HepG2 (cell line): ENCODE results near the gene SERPINE2. TPM values are rescaled to one million over a fixed set of nuclear protein-coding genes. Genes with fewer than 3 reads are reported as not detected.
A peak's percentile ranks its signal among the peaks of the same experiment; 100 is the strongest.

Experiments used
- AKAP8 ChIP-seq: sonication (generic); formaldehyde crosslinking; IDR thresholded peaks from 2 replicates; pipeline ENCODE4 v1.5.1; 2020; ENCODE audit warnings: mild to moderate bottlenecking, missing genetic modification reagents
- ELF1 ChIP-seq: sonication (generic); formaldehyde crosslinking; IDR thresholded peaks from 2 replicates; pipeline ENCODE4 v1.4.0; 2020; ENCODE audit warnings: missing genetic modification reagents
- GATAD2A ChIP-seq: IDR thresholded peaks from 2 replicates; pipeline ENCODE4 v1.6.1; 2016
- HNF4A ChIP-seq: sonication (generic); formaldehyde crosslinking; IDR thresholded peaks from 2 replicates; pipeline ENCODE4 v1.4.0; 2020; ENCODE audit warnings: missing genetic modification reagents
- LCORL ChIP-seq, 2 experiments: fragments of 450-650 bp in 1 of 2; sonication (generic) in 1 of 2; formaldehyde crosslinking in 1 of 2; IDR thresholded peaks; 2 replicates each; pipeline versions ENCODE4 v1.5.0 to v1.6.1; 2017 to 2020; ENCODE audit warnings: antibody characterized with exemption in 1 of 2, missing genetic modification reagents in 1 of 2
- MIXL1 ChIP-seq: IDR thresholded peaks from 2 replicates; pipeline ENCODE4 v1.6.1; 2016
- NFE2 ChIP-seq: sonication (generic); formaldehyde crosslinking; IDR thresholded peaks from 2 replicates; pipeline ENCODE4 v1.4.0; 2020; ENCODE audit warnings: missing genetic modification reagents
- PAF1 ChIP-seq: IDR thresholded peaks from 2 replicates; pipeline ENCODE4 v1.6.1; 2016; ENCODE audit warnings: missing genetic modification reagents, missing compliant biosample characterization
- REPIN1 ChIP-seq: sonication (generic); formaldehyde crosslinking; IDR thresholded peaks from 2 replicates; pipeline ENCODE4 v1.8.0; 2022; ENCODE audit warnings: missing genetic modification reagents, low read depth, mild to moderate bottlenecking, borderline replicate concordance
- SOX5 ChIP-seq: IDR thresholded peaks from 2 replicates; pipeline ENCODE4 v1.6.1; 2016; ENCODE audit warnings: borderline replicate concordance
- TBP ChIP-seq: sonication (generic); formaldehyde crosslinking; IDR thresholded peaks from 2 replicates; pipeline ENCODE4 v1.5.0; 2020; ENCODE audit warnings: missing genetic modification reagents
- ZBTB1 ChIP-seq: sonication (generic); formaldehyde crosslinking; IDR thresholded peaks from 2 replicates; pipeline ENCODE4 v1.4.0; 2020; ENCODE audit warnings: missing genetic modification reagents, borderline replicate concordance
- ZNF138 ChIP-seq: sonication (generic); formaldehyde crosslinking; IDR thresholded peaks from 2 replicates; pipeline ENCODE4 v1.5.0; 2020; ENCODE audit warnings: mild to moderate bottlenecking, low read depth, missing genetic modification reagents
- polyA plus RNA-seq, 8 experiments: library from polyadenylated mRNA; depleted of rRNA in 3 of 8; stranded (reverse) in 7 of 8; unstranded in 1 of 8; fragments of >200 nt; fragmentation: Illumina TruSeq in 4 of 8; extraction: Trizol in 4 of 8; gene quantifications; 2 replicates each; pipeline versions ENCODE4 v1.2.1 to v1.2.3, GENCODE V29; 2011 to 2016; ENCODE audit warnings: low read depth in 4 of 8, missing spikeins in 1 of 8, mixed read lengths in 1 of 8; ENCODE audit not compliant: insufficient read depth in 1 of 8
- total RNA-seq, 5 experiments: library from RNA; depleted of rRNA; stranded (reverse); fragments of >200 nt; fragmentation: Illumina TruSeq; extraction: Trizol; gene quantifications; 2 replicates each; pipeline ENCODE4 v1.2.3, GENCODE V29; 2016; ENCODE audit warnings: low read depth in 1 of 5
- TF ChIP-seq, protein P1 (sequence below): sonication (generic); formaldehyde crosslinking; IDR thresholded peaks from 2 replicates; pipeline ENCODE4 v1.5.0; 2020; ENCODE audit warnings: mild to moderate bottlenecking, missing genetic modification reagents, moderate library complexity
- TF ChIP-seq, protein P2 (sequence below): sonication (generic); formaldehyde crosslinking; IDR thresholded peaks from 2 replicates; pipeline ENCODE4 v1.5.0; 2020; ENCODE audit warnings: mild to moderate bottlenecking, missing genetic modification reagents, borderline replicate concordance
- TF ChIP-seq, protein P3 (sequence below): IDR thresholded peaks from 2 replicates; pipeline ENCODE4 v1.6.1; 2018; ENCODE audit warnings: missing genetic modification reagents
- TF ChIP-seq, protein P4 (sequence below): sonication (generic); formaldehyde crosslinking; IDR thresholded peaks from 2 replicates; pipeline ENCODE4 v1.4.0; 2020; ENCODE audit warnings: missing genetic modification reagents

The SERPINE2 gene
- total and polyA plus RNA-seq, 2 of the 13 experiments (the other 11 are each of a cell fraction or from before 2014, with no cell fraction given): 7.9 to 18.1 TPM

DNA sequence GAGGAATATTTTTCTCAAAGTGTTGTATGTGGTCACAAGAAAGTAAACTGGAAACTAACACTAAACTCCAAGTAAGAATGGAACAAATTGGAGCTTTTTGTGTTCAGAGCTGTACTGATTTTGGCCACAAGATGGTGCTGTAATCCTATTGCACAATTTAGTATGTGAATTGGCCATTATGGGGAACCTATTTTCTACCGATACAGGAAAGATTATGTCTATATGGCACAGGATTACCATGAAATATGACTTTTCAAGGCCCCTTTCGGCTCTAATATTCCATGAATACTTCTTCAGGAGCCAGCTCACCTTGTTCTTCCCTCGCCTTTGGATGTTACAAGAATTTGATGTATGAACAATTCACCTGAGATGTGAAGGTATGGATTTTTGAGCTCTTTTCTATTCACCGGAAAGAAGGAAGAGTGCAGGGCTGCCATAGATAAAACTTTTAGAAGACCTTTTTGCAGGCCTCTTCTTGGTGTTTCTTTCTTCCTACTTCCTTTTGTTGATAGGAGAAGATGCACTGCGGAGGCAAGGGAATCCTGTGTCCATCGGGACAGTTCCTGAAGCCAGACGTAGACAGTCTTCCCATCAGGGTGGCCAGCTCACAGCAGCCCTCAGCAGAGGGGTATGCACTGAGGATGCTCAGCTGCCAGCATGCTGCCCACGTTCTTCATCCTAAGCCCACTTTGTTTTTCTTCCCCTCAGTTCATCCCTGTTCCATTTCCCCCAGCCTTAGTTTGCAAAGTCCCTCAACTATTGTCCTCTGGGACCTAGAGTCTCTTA lies 68.5 kb downstream of the SERPINE2 start (continued):
- 0 out of 2 replicates have a peak, but pooled peaks have one; percentile 39 for TF ChIP-seq MIXL1
- TF ChIP-seq HNF4A (CRISPR knock-in tag): 0 out of 2 replicates have a peak, but pooled peaks have one; percentile 11
- TF ChIP-seq LCORL (IDR thresholded peaks at IDR 0.05): no peak
- TF ChIP-seq LCORL (CRISPR knock-in tag; IDR thresholded peaks at IDR 0.05): no peak
- 0 out of 2 replicates have a peak, but pooled peaks have one; percentile 28 for TF ChIP-seq SOX5 (CRISPR knock-in tag)
- TF ChIP-seq, protein P1, sequence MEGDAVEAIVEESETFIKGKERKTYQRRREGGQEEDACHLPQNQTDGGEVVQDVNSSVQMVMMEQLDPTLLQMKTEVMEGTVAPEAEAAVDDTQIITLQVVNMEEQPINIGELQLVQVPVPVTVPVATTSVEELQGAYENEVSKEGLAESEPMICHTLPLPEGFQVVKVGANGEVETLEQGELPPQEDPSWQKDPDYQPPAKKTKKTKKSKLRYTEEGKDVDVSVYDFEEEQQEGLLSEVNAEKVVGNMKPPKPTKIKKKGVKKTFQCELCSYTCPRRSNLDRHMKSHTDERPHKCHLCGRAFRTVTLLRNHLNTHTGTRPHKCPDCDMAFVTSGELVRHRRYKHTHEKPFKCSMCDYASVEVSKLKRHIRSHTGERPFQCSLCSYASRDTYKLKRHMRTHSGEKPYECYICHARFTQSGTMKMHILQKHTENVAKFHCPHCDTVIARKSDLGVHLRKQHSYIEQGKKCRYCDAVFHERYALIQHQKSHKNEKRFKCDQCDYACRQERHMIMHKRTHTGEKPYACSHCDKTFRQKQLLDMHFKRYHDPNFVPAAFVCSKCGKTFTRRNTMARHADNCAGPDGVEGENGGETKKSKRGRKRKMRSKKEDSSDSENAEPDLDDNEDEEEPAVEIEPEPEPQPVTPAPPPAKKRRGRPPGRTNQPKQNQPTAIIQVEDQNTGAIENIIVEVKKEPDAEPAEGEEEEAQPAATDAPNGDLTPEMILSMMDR (CRISPR knock-in tag): peak; percentile 92
- TF ChIP-seq, protein P2, sequence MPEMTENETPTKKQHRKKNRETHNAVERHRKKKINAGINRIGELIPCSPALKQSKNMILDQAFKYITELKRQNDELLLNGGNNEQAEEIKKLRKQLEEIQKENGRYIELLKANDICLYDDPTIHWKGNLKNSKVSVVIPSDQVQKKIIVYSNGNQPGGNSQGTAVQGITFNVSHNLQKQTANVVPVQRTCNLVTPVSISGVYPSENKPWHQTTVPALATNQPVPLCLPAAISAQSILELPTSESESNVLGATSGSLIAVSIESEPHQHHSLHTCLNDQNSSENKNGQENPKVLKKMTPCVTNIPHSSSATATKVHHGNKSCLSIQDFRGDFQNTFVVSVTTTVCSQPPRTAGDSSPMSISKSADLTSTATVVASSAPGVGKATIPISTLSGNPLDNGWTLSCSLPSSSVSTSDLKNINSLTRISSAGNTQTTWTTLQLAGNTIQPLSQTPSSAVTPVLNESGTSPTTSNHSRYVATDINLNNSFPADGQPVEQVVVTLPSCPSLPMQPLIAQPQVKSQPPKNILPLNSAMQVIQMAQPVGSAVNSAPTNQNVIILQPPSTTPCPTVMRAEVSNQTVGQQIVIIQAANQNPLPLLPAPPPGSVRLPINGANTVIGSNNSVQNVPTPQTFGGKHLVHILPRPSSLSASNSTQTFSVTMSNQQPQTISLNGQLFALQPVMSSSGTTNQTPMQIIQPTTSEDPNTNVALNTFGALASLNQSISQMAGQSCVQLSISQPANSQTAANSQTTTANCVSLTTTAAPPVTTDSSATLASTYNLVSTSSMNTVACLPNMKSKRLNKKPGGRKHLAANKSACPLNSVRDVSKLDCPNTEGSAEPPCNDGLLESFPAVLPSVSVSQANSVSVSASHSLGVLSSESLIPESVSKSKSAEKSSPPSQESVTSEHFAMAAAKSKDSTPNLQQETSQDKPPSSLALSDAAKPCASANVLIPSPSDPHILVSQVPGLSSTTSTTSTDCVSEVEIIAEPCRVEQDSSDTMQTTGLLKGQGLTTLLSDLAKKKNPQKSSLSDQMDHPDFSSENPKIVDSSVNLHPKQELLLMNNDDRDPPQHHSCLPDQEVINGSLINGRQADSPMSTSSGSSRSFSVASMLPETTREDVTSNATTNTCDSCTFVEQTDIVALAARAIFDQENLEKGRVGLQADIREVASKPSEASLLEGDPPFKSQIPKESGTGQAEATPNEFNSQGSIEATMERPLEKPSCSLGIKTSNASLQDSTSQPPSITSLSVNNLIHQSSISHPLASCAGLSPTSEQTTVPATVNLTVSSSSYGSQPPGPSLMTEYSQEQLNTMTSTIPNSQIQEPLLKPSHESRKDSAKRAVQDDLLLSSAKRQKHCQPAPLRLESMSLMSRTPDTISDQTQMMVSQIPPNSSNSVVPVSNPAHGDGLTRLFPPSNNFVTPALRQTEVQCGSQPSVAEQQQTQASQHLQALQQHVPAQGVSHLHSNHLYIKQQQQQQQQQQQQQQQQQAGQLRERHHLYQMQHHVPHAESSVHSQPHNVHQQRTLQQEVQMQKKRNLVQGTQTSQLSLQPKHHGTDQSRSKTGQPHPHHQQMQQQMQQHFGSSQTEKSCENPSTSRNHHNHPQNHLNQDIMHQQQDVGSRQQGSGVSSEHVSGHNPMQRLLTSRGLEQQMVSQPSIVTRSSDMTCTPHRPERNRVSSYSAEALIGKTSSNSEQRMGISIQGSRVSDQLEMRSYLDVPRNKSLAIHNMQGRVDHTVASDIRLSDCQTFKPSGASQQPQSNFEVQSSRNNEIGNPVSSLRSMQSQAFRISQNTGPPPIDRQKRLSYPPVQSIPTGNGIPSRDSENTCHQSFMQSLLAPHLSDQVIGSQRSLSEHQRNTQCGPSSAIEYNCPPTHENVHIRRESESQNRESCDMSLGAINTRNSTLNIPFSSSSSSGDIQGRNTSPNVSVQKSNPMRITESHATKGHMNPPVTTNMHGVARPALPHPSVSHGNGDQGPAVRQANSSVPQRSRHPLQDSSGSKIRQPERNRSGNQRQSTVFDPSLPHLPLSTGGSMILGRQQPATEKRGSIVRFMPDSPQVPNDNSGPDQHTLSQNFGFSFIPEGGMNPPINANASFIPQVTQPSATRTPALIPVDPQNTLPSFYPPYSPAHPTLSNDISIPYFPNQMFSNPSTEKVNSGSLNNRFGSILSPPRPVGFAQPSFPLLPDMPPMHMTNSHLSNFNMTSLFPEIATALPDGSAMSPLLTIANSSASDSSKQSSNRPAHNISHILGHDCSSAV (CRISPR knock-in tag): no peak
- no peak for TF ChIP-seq AKAP8
- no peak for TF ChIP-seq PAF1 (CRISPR knock-in tag)
- TF ChIP-seq GATAD2A (CRISPR knock-in tag): peak; percentile 36; the same call in 1 of the 2 replicates
- no peak for TF ChIP-seq ZBTB1 (CRISPR knock-in tag)
- 0 out of 2 replicates have a peak, but pooled peaks have one; percentile 41 for TF ChIP-seq REPIN1
- TF ChIP-seq TBP (CRISPR knock-in tag): no peak
- TF ChIP-seq, protein P3, sequence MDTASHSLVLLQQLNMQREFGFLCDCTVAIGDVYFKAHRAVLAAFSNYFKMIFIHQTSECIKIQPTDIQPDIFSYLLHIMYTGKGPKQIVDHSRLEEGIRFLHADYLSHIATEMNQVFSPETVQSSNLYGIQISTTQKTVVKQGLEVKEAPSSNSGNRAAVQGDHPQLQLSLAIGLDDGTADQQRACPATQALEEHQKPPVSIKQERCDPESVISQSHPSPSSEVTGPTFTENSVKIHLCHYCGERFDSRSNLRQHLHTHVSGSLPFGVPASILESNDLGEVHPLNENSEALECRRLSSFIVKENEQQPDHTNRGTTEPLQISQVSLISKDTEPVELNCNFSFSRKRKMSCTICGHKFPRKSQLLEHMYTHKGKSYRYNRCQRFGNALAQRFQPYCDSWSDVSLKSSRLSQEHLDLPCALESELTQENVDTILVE: 0 out of 2 replicates have a peak, but pooled peaks have one; percentile 29
- TF ChIP-seq ZNF138 (CRISPR knock-in tag): no peak
- TF ChIP-seq, protein P4, sequence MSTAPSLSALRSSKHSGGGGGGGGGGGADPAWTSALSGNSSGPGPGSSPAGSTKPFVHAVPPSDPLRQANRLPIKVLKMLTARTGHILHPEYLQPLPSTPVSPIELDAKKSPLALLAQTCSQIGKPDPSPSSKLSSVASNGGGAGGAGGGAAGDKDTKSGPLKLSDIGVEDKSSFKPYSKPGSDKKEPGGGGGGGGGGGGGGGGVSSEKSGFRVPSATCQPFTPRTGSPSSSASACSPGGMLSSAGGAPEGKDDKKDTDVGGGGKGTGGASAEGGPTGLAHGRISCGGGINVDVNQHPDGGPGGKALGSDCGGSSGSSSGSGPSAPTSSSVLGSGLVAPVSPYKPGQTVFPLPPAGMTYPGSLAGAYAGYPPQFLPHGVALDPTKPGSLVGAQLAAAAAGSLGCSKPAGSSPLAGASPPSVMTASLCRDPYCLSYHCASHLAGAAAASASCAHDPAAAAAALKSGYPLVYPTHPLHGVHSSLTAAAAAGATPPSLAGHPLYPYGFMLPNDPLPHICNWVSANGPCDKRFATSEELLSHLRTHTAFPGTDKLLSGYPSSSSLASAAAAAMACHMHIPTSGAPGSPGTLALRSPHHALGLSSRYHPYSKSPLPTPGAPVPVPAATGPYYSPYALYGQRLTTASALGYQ (CRISPR knock-in tag): no peak
- TF ChIP-seq NFE2 (CRISPR knock-in tag): no peak
- no peak for TF ChIP-seq ELF1
